Left kidney (tissue), 8 donors: ENCODE results near the gene PHF10. TPM values are rescaled to one million over a fixed set of nuclear protein-coding genes. Genes with fewer than 3 reads are reported as not detected.
"Not testable (repeated sequence)": the region's sequence is repeated elsewhere in the genome, so short reads cannot be mapped to it uniquely, and the experiment has no call there.

Experiments
- DNase-seq: peaks from one replicate; pipeline ENCODE4 v3.0.0-alpha.2; 2013
- long read RNA-seq, 8 donors: transcript quantifications; one replicate each; lab custom pipeline, GENCODE V29; 2026
- polyA plus RNA-seq: library from polyadenylated mRNA; unstranded; fragments of 120-200 nt; gene quantifications from one replicate; pipeline ENCODE4 v1.2.1, GENCODE V29; 2013; ENCODE audit not compliant: insufficient read length

The PHF10 gene
- 132 TPM for polyA plus RNA-seq
- long read RNA-seq, donor 1, full-length matches to known transcripts, result 23 of 23 reads
- long read RNA-seq, donor 1, partial matches to known transcripts, result 0 of 23 reads
- long read RNA-seq, donor 1, other reads (novel, unspliced or antisense), result 0 of 23 reads
- long read RNA-seq, donor 2, full-length matches to known transcripts, result 16 of 16 reads
- long read RNA-seq, donor 2, partial matches to known transcripts, result 0 of 16 reads
- long read RNA-seq, donor 2, other reads (novel, unspliced or antisense), result 0 of 16 reads
- long read RNA-seq, donor 3, full-length matches to known transcripts, result 13 of 28 reads
- long read RNA-seq, donor 3, partial matches to known transcripts, result 15 of 28 reads
- long read RNA-seq, donor 3, other reads (novel, unspliced or antisense), result 0 of 28 reads
- long read RNA-seq, donor 4, full-length matches to known transcripts, result 1 of 1 reads
- long read RNA-seq, donor 4, partial matches to known transcripts, result 0 of 1 reads
- long read RNA-seq, donor 4, other reads (novel, unspliced or antisense), result 0 of 1 reads
- long read RNA-seq, donor 5, full-length matches to known transcripts, result 18 of 23 reads
- long read RNA-seq, donor 5, partial matches to known transcripts, result 5 of 23 reads
- long read RNA-seq, donor 5, other reads (novel, unspliced or antisense), result 0 of 23 reads
- long read RNA-seq, donor 6, full-length matches to known transcripts, result 12 of 12 reads
- long read RNA-seq, donor 6, partial matches to known transcripts, result 0 of 12 reads
- long read RNA-seq, donor 6, other reads (novel, unspliced or antisense), result 0 of 12 reads
- long read RNA-seq, donor 7, full-length matches to known transcripts, result 11 of 22 reads
- long read RNA-seq, donor 7, partial matches to known transcripts, result 11 of 22 reads
- long read RNA-seq, donor 7, other reads (novel, unspliced or antisense), result 0 of 22 reads
- long read RNA-seq, donor 8, full-length matches to known transcripts, result 10 of 10 reads
- long read RNA-seq, donor 8, partial matches to known transcripts, result 0 of 10 reads
- long read RNA-seq, donor 8, other reads (novel, unspliced or antisense), result 0 of 10 reads

GRCh38 chr6:169724494-169725124, at the start of gene PHF10:
Gene PHF10 (minus strand): TSS chr6:169724500. CDS start chr6:169723931, 569 bp downstream.
- peak; percentile 76 for DNase-seq

- no peak for DNase-seq
These were observed 42.8 kb upstream of the PHF10 start for GRCh38 chr6:169766921-169767736.

- DNase-seq, result peak; percentile 22
These were observed 41.9 kb upstream of the PHF10 start for GRCh38 chr6:169766232-169766631.

GRCh38 chr6:169765789-169766188, 41.5 kb upstream of the PHF10 start:
- not testable (repeated sequence) for DNase-seq

GRCh38 chr6:169763881-169764280, 39.6 kb upstream of the PHF10 start:
- DNase-seq, result peak; percentile 30

- no peak for DNase-seq
These were observed 39.0 kb upstream of the PHF10 start for GRCh38 chr6:169763308-169763707.

- no peak for DNase-seq
These were observed 30.9 kb upstream of the PHF10 start for GRCh38 chr6:169755162-169755561.

- DNase-seq, result peak; percentile 13
These were observed 27.8 kb upstream of the PHF10 start for GRCh38 chr6:169752074-169752623.

GRCh38 chr6:169751242-169752073, 27.2 kb upstream of the PHF10 start, which contains the start of the genes DYNLT2 and ERMARD:
Gene DYNLT2 (minus strand): TSS chr6:169751572. CDS start chr6:169751458, 114 bp downstream.
Gene ERMARD (plus strand): TSS chr6:169751622. CDS start chr6:169751658, 36 bp downstream.
- peak; percentile 94 for DNase-seq

GRCh38 chr6:169746556-169746955, 22.3 kb upstream of the PHF10 start:
- no peak for DNase-seq

GRCh38 chr6:169745405-169745804, 21.1 kb upstream of the PHF10 start:
- DNase-seq, result no peak

GRCh38 chr6:169741344-169741743, 17.0 kb upstream of the PHF10 start:
- no peak for DNase-seq

- DNase-seq, result no peak
These were observed 14.8 kb upstream of the PHF10 start for GRCh38 chr6:169738976-169739529.

- DNase-seq, result no peak
These were observed 14.1 kb upstream of the PHF10 start for GRCh38 chr6:169738204-169738975.

- no peak for DNase-seq
These were observed 5.7 kb upstream of the PHF10 start for GRCh38 chr6:169729961-169730360.

- DNase-seq, result no peak
These were observed 2.7 kb upstream of the PHF10 start for GRCh38 chr6:169726963-169727362.

- DNase-seq, result no peak
These were observed 1.7 kb upstream of the PHF10 start for GRCh38 chr6:169726049-169726400.
